HAP-1 (cell line): Measurements from ENCODE around the gene TLE3.
A peak's percentile ranks its signal among the peaks of the same experiment; 100 is the strongest.

Experiments
- DNase-seq, 2 experiments: peaks; one replicate each; pipeline ENCODE4 v3.0.0-alpha.2; 2016 to 2020; ENCODE audit warnings: low spot score in 2 of 2
- H3K27me3 ChIP-seq: fragments of 250-450 bp; sonication (Bioruptor Pico); 2 replicates; pipeline ENCODE4 v1.5.1; 2020; ENCODE audit warnings: low read depth, mild to moderate bottlenecking, moderate library complexity
- H3K36me3 ChIP-seq: fragments of 250-450 bp; sonication (Bioruptor Pico); replicated peaks from 2 replicates; pipeline ENCODE4 v1.5.1; 2020; ENCODE audit warnings: mild to moderate bottlenecking
- H3K4me1 ChIP-seq: fragments of 250-450 bp; sonication (Bioruptor Pico); 2 replicates; pipeline ENCODE4 v1.5.1; 2020; ENCODE audit warnings: mild to moderate bottlenecking
- H3K4me3 ChIP-seq: fragments of 250-450 bp; sonication (Bioruptor Pico); 2 replicates; pipeline ENCODE4 v1.5.1; 2020; ENCODE audit warnings: mild to moderate bottlenecking, moderate library complexity
- H3K9me3 ChIP-seq: fragments of 250-450 bp; sonication (Bioruptor Pico); 2 replicates; pipeline ENCODE4 v1.5.1; 2020; ENCODE audit warnings: mild to moderate bottlenecking, moderate library complexity
- in situ Hi-C: fragments of 300-500 bp; cut with MboI; formaldehyde crosslinking; loops from 3 replicates; pipeline ENCODE4 v1.14.3; 2020; ENCODE audit warnings: low sequenced_read_pairs, inconsistent platforms, mixed read lengths

The TLE3 gene

DNA sequence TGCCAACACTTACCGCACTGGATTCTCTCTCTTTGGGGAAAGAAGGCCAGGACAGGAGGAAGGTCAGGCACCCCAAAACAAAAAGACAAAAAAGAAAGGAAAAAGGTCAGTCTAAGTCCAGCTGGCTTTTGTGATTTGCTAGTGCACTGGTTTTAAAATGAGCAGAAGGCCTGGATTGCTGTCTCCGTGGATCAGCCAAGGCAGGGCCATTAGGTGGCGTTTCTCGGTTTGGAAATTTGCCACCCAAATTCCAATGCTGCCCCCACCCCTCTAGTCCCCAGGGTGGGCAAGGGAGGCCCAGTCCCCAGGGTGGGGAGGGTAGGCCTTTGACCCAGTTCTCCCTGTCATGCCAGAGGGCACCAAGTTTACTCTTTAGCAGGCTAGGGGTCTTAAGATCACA lies 33.3 kb downstream of the TLE3 start:
- Histone ChIP-seq H3K9me3 (no peaks in the 10 kb centered on the region), H3K27me3 (no peaks in the 10 kb centered on the region), H3K4me3 (no peak overlapping the region), H3K4me1 (peaks cover 11% of the 10 kb centered on the region), H3K36me3 (peaks cover 91% of the 10 kb centered on the region)
- no peak for DNase-seq
- in situ Hi-C loops, result no loop called here

DNA sequence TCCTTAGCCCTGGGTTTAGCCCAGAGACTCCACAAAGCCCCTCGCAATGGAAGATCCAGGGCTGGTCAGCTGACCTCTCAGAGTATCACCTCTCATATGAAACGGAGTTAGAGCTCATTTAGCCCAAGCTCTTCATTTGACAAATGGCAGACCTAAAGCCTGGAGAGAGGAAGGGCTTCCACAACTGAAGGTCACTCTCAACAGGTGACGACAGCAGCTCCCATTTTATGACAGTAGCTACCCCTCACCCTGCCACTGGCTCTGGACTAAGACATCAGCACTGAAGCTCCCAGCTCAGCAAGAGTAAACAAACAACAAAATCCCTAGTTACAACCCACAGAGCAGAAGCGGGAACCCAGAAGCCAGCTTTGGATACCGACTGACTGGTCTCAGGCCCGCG lies 33.7 kb downstream of the TLE3 start:
- peaks cover 91% of the 10 kb centered on the region for H3K36me3 ChIP-seq
- peaks cover 11% of the 10 kb centered on the region for H3K4me1 ChIP-seq
- H3K27me3 ChIP-seq, result no peaks in the 10 kb centered on the region
- H3K9me3 ChIP-seq, result no peaks in the 10 kb centered on the region
- no peak overlapping the region for H3K4me3 ChIP-seq
- in situ Hi-C loops, result no loop called here
- no peak for DNase-seq

GRCh38 chr15:70063261-70063925 lies 34.3 kb downstream of the TLE3 start:
- DNase-seq, result no peak
- Histone ChIP-seq H3K36me3 (peaks cover 91% of the 10 kb centered on the region), H3K4me1 (peaks cover 11% of the 10 kb centered on the region), H3K27me3 (no peaks in the 10 kb centered on the region), H3K4me3 (no peak overlapping the region), H3K9me3 (no peaks in the 10 kb centered on the region)
- in situ Hi-C loops, result no loop called here

DNA sequence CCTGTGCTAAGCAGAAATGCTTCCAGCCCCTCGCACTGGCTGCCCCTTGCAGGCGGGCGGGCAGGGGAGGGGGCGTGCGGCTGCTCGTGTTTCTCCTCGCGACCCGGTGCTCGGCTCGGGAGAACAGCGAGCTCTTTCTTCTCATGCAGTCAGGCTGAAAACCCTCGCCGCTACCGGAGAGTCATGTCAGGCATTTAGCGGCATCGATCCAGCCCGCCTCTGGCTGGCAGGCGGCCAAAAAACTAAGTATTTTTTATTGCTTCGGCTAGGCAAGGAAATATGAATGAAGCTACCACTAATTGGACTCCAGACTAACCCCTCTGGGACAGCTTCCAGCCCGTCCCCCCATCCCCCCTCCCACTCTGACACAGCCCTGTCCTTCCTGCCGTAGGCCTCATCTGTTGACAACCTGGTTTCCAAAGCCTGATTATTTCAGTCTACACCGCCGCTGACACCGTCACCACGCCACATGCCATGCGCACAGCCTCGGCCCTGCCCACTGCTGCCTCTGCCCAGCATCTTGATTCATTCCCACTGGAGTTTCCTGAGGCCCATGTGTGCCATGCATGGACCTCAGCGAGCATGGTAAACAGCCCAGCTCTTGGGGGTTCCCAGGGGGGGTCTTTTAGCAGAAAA lies 35.3 kb downstream of the TLE3 start:
- peaks cover 91% of the 10 kb centered on the region for H3K36me3 ChIP-seq

GRCh38 chr15:70061696-70062270 lies 35.9 kb downstream of the TLE3 start:
- no peaks in the 10 kb centered on the region for H3K27me3 ChIP-seq
- H3K4me1 ChIP-seq, result peaks cover 11% of the 10 kb centered on the region
- no peak for DNase-seq
- H3K4me3 ChIP-seq, result no peak overlapping the region
- H3K36me3 ChIP-seq, result peaks cover 91% of the 10 kb centered on the region
- H3K9me3 ChIP-seq, result no peaks in the 10 kb centered on the region
- in situ Hi-C loops, result no loop called here

More for the DNA sequence above, 35.3 kb downstream of the TLE3 start:
- Histone ChIP-seq H3K4me1 (peaks cover 11% of the 10 kb centered on the region), H3K27me3 (no peaks in the 10 kb centered on the region), H3K4me3 (no peak overlapping the region), H3K9me3 (no peaks in the 10 kb centered on the region)
- in situ Hi-C loops, result no loop called here
- DNase-seq, result peak; percentile 97

- DNase-seq, result no peak
- H3K27me3 ChIP-seq, result no peaks in the 10 kb centered on the region
- peaks cover 91% of the 10 kb centered on the region for H3K36me3 ChIP-seq
- peaks cover 11% of the 10 kb centered on the region for H3K4me1 ChIP-seq
- in situ Hi-C loops, result no loop called here
- no peaks in the 10 kb centered on the region for H3K9me3 ChIP-seq
- H3K4me3 ChIP-seq, result no peak overlapping the region
Measured at GRCh38 chr15:70060993-70061305, 36.8 kb downstream of the TLE3 start.

DNA sequence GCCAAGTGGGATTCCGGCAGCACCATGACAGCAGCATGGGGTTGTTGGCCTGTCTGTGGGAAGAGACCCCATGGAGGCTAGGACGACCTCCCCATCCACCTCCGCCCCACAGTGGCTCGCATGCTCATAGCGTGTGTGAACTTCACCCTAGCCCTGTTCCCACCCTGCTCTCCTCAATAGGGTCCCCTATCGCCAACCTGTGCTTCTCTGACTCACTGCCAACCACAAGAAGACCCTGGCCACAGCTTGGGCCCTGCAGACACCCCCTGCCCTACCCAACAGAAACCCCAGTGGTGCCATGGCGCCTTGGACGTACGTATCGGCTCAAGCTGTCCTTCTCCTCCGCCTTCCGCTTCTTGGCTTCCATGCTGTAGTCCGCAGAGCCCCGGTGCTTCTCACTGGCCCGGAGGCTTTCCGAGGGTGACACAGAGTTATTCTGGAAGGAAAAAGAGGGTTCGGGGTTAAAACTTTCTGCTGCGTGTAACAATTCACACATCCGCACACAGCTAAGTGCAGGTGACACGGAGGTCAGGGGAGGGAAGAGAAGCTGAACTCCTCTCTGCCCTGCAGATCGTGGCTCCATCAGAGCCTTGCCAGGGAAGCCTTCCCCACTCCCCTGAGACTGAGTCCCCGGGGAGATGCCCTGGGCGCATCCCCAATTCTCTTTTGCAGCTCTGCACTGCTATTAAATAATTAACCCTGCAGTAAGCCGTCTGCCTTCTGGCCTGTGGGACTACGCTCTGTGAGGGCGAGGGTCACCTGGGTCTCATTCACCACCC lies 37.3 kb downstream of the TLE3 start:
- peaks cover 11% of the 10 kb centered on the region for H3K4me1 ChIP-seq
- H3K9me3 ChIP-seq, result no peaks in the 10 kb centered on the region
- DNase-seq, result no peak
- H3K36me3 ChIP-seq, result peaks cover 93% of the 10 kb centered on the region
- no peak overlapping the region for H3K4me3 ChIP-seq
- no peaks in the 10 kb centered on the region for H3K27me3 ChIP-seq
- in situ Hi-C loops, result no loop called here

- H3K4me3 ChIP-seq, result no peak overlapping the region
- no peak for DNase-seq
- in situ Hi-C loops, result no loop called here
- H3K9me3 ChIP-seq, result no peaks in the 10 kb centered on the region
- peaks cover 11% of the 10 kb centered on the region for H3K4me1 ChIP-seq
- peaks cover 95% of the 10 kb centered on the region for H3K36me3 ChIP-seq
- H3K27me3 ChIP-seq, result no peaks in the 10 kb centered on the region
Measured at GRCh38 chr15:70059476-70060213, 38.1 kb downstream of the TLE3 start.

DNA sequence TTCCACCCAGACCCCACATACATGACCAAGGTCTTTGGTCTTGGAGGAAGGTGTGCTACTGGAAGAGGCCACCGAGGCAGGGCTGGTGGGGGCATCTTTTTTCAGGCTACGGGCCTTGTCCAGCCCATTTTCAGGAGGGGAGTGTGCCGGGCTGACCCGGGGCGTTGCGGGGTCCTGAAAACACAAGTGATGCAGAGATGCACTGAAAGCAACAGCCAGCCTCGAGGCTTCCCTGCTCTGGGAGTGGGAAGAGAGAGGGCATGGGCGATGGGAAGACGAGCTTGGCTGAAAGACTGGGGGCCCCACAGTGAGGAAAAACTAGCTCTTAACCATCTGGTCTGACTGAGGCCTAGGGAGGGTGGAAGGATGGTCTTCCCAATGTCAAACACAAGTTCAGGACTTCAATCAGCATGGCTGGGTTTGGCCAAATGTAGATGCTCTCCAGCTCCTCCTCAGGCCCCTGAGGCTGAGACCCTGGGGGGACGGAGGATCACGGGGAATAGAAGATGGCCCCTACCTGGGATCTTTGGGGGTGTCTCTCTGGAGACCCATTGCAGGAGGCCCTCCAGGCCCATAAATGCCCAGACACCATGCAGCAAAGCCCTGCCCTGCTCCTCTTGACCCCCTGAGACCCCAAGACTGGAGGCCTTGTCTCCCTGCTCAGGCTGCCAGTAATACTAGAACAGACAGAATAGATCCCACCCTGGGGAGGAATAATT lies 38.9 kb downstream of the TLE3 start:
- peaks cover 96% of the 10 kb centered on the region for H3K36me3 ChIP-seq
- DNase-seq, result no peak
- in situ Hi-C loops, result no loop called here
- H3K4me1 ChIP-seq, result peaks cover 11% of the 10 kb centered on the region
- H3K27me3 ChIP-seq, result no peaks in the 10 kb centered on the region
- H3K4me3 ChIP-seq, result no peak overlapping the region
- H3K9me3 ChIP-seq, result no peaks in the 10 kb centered on the region

DNA sequence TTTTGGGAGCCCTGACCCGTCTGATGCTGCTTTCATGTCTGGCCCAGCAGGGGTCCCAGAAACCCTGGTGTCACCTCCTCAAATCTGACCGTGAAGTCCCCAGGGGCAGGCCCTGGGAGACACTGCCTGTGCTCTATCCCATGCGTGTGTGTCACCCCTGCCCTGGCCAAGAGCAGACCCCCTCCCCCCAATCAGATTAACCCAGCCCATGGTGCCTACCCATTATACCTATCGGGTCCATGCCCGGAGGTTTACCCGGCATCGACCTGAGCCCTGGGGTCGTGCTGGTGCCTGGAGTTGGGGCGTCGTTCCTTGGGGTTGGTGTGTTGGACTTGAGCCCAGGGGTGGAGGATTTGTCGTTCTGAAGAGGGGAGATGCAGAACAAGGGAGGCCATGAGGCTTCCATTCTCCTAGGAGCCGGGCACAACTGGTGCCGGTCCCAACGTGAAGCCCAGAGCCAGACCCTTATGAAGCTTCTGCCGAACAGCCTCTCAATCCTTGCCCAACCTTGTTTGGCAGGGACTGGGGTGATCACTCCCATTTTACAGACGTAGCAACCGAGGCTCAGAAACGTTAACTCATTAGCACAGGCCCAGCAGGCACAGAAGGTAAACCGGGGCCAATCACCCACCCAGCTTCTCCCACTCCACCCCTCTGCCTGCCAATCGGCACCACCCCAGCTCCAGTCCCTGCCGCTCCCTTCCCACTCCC lies 39.6 kb downstream of the TLE3 start:
- Histone ChIP-seq H3K9me3 (no peaks in the 10 kb centered on the region), H3K27me3 (no peaks in the 10 kb centered on the region), H3K4me3 (no peak overlapping the region), H3K36me3 (peaks cover 96% of the 10 kb centered on the region), H3K4me1 (peaks cover 10% of the 10 kb centered on the region)
- DNase-seq, result no peak
- in situ Hi-C loops, result no loop called here

DNA sequence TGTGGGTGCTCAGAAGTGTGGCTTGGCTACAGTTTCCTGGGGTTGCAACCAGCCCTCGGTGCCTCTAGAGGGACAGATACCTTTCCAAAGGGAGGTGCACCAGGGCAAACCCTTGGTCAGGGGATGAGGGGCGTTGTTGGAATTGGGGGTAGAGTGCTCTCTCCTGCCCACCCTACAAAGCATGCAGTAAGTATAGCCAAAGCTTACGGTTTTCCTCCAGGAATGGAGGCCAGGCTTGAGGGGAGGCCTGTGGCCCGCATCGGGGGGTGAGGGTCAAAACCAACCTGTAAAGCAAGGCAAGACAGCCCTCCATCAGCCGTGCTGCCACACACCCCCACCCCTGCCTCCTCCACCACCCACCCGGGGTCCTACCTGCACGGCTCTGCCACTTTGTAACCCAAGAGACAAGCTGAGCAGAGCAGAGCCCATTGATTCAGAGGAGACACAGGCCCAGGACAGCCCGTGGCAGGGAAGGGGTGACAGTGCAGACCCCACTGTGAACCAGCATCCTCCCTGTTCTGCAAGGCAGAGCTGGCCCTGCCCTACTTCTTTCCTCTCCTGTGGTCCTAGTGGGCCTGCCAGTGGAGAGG lies 41.5 kb downstream of the TLE3 start:
- H3K27me3 ChIP-seq, result no peaks in the 10 kb centered on the region
- H3K36me3 ChIP-seq, result peaks cover 99% of the 10 kb centered on the region
- no peak overlapping the region for H3K4me3 ChIP-seq
- DNase-seq, result no peak
- in situ Hi-C loops, result no loop called here
- no peaks in the 10 kb centered on the region for H3K9me3 ChIP-seq
- H3K4me1 ChIP-seq, result no peaks in the 10 kb centered on the region

GRCh38 chr15:70055601-70056051 lies 42.1 kb downstream of the TLE3 start:
- in situ Hi-C loops, result no loop called here
- H3K27me3 ChIP-seq, result no peaks in the 10 kb centered on the region
- DNase-seq, result no peak
- no peak overlapping the region for H3K4me3 ChIP-seq
- no peaks in the 10 kb centered on the region for H3K4me1 ChIP-seq
- H3K36me3 ChIP-seq, result peaks cover 99% of the 10 kb centered on the region
- H3K9me3 ChIP-seq, result no peaks in the 10 kb centered on the region
